ENCODE measurements around the gene FGGY.
"Not testable (repeated sequence)": the region's sequence is repeated elsewhere in the genome, so short reads cannot be mapped to it uniquely, and the experiment has no call there.

FGGY gene

GRCh38 chr1:59718064-59718988 is 421.4 kb downstream of the FGGY start:
- no peak for DNase-seq

DNA sequence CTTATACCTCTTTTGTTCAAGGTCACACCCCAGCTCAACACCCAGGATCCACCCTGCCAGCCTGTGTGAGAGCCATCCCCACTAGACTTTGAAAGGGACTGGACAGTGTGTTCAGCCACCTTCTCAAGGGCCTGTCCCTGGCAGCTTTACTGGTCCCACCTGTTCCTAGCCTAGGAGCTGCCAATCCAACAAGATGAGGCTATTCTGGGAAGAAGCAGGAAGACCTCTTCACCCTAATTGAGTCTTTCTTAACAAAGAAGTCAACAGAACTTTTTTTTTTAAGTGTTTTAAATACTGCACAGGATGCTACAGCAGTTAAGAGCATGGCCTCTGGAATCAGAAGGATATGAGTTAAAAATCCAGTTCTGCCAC is 422.1 kb downstream of the FGGY start:
- no peak for DNase-seq

GRCh38 chr1:59720326-59721115 is 423.6 kb downstream of the FGGY start:
- DNase-seq, result no peak

GRCh38 chr1:59730302-59730701 is 433.4 kb downstream of the FGGY start:
- DNase-seq, result no peak

DNA sequence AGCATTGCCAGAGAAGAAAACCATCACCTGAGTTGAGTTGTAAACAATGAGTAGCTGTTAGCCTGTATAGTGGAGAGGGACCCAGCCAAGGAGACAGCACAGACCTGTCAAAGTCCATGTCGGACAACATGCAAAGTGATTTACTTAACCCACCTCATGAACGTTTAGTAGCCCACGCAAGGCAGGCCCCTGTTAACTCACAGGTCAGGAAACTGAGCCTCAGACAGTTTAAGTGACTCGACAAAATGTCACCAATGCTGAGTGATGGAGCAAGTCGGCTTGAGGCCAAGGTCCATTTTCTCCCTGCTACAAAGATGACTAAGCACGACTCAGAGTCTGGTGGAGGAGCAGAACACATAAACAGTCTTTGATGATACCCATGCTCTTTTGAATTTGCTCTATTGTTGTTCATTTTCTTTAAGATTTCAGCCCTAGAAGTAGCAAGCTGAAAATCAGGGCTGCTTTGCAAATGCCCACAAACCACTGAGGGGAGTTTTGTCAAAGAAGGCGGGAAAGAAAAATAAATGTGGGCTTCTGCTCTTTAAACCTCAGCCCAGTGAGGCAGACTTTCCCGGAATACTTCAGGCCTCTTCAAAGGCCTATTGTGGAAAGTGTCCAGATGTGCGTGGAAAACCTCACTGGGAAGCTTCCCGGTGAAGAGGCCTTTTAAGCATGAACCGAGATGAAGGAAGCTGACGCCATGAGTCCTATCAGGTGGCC is 434.0 kb downstream of the FGGY start:
- DNase-seq, result no peak

DNA sequence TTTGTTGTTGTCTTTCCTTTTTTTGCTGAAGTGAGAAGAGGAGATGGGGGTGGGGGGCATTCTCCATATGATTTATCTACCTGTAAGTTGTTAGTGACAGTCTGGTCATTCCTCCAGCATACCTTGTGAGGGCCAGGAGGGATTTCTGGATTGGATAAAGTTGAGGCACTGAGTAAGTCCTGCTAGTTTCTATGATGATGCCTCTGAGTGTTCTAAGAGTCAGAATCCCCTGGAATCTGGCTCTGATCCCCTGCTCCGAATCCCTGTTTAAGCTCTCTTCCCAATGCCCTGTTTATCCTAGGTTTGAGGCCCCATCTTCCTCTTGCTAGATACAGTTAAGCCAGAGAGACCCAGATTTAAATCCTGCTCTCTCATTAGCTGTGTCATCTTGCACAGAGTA is 434.7 kb downstream of the FGGY start:
- no peak for DNase-seq

DNA sequence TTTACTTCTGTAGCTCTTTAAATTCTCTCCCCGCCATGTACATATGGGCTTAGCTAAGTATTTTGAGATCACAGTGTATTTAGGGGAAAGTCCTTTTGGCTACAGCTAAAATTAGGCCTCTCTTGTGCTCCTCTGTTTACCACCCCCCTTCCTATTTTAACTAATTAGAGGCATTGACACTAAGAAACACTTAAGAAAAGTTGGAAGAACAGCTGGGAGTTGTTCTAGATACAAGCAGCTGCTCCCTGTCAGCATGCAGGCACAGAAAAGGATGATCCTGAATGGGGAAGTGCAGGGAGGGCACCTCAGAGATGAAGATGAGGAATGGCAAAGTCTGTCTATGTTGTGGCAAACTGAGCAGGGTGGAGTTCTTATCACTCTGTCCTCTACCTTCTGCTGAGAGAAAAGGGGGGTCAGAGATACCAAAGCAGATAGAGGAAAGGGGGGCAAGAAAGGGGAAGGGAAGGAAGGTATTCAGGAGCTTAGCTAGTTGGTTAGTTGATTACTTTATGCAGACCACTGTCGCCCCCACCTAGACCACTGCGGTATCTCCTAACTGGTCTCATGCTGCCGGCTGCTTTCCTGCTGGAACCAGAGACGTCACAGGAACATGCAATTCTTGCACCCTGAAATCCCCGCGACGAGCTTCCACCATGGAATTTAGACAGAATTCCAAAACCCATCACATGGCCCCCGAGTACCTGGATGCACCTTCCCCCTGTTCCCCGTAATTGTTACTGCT is 435.5 kb downstream of the FGGY start:
- no peak for DNase-seq

DNA sequence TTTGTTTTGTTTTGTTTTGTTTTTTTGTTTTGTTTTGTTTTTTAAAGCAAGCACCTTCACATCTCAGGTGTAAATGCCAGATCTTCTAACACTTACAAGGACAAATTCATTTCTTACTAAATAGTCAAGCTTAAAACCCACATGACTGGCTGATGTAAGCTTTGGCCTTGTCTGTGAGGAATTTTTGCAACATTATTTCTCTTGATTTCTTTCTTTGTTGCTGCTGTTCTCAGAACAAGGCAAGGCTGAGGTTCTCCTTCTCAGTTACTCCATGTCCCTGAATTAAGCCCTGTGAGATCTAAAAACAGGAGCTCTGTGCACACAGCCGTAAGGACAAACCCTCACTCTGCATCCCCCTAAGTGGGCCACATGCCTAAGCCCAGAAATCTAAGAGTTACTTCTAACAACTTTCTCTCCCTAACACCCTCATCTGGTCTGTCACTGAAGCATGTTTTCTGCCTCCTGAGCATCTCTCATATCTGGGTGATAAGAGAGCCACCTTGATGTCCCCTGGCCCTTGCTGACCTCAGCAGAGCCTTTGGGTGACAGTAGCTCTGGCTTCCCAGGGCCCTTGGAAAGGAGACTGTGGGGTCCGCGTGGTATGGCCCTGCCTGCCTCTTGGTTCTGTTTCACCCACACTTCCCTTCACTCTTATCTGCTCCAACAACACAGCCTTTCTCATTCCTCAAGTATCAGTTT is 436.7 kb downstream of the FGGY start:
- DNase-seq, result no peak

DNA sequence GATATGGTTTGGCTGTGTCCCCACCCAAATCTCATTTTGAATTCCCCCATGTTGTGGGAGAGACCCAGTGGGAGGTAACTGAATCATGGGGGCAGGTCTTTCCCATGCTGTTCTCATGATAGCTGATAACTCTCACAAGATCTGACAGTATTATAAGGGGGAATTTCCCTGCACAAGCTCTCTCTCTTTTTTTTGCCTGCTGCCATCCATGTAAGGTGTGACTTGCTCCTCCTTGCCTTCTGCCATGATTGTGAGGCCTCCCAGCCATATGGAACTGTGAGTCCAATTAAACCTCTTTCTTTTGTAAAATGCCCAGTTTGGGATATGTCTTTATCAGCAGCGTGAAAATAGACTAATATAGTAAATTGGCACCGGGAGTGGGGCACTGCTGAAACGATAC is 439.0 kb downstream of the FGGY start:
- DNase-seq, result not testable (repeated sequence)

DNA sequence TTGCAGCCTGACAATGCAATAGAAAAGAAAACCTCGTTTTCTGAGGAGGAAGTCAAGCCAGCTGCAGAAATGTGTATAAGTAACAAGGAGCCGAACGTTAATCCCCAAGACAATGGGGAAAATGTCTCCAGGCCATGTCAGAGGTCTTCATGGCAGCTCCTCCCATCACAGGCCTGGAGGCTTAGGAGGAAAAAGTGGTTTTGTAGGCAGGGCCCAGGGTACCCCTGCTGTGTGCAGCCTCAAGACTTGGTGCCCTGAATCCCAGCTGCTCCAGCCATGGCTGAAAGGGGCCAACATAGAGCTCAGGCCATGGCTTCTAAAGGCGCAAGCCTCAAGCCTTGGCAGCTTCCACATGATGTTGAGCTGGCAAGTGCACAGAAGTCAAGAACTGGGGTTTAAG is 439.9 kb downstream of the FGGY start:
- DNase-seq, result no peak

GRCh38 chr1:59737638-59738037 is 440.7 kb downstream of the FGGY start:
- DNase-seq, result no peak

- no peak for DNase-seq
Observed at GRCh38 chr1:59738152-59738551, 441.3 kb downstream of the FGGY start.

GRCh38 chr1:59738591-59739015 is 441.7 kb downstream of the FGGY start:
- DNase-seq, result no peak

DNA sequence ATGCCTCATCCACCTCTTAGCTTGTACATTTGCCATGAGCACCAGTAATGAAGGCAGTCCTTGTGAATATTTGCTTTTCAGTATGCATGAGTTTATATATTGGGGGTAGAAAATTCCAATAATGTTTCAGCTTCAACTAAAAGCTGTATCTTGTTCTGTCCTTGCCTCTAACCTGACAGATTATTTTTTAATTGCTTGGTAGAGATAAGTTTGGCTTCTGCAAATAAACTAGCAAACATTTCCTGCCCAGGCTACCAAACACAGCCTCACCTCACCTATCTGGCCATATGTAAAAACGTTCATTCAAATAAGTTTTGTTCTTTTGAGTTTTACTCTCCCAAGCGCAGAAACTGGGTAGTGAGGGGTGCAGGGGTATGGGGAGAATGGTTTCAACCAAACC is 442.2 kb downstream of the FGGY start:
- DNase-seq, result no peak

DNA sequence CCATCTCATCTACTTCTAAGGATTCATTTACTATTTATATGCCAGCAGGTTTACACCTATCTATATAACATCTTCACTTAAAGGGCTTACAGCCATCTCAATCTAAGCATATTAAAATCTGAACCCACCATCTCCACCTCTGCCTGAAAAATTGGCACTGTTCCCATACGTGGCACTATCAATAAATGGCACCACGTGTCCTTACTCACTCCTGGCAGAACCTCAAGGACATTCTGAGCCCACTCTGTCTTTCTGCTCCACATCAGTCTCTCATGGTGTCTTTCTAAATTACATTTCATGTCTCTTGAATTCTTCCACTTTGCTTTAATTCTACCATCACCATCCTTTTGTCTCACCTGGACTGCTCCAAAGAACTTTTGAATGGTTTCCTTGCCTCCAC is 445.6 kb downstream of the FGGY start:
- no peak for DNase-seq

GRCh38 chr1:59743324-59744091 is 446.6 kb downstream of the FGGY start:
- no peak for DNase-seq

DNA sequence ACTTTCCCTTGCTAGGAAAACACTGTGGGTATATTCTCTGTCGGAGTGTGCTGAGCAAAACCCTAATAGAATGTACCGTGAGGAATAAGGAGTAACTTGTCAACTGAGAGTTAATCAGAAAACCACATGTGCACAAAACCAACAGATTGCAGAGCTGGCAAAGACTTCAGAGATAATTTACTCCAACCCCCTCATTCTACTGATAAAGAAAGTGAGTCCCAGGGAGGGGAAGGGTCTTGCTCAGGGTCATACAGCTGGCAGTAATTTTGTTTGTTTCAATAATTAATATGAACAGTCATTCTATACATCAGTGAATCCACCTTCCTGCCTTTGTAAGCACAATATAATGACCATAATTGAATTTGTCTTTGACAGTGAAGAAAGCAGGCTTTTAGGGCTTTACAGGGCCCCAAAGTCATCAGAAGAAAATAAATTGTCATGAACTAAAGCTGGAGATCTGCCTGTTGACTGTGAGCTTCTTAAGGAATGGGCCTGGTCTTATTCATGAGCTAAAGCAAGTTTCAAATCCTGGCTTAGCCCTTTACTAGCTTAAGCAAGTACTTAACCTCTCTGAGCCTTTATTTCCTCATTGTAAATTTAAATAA is 450.6 kb downstream of the FGGY start:
- DNase-seq, result no peak

GRCh38 chr1:59748123-59748522 is 451.2 kb downstream of the FGGY start:
- no peak for DNase-seq

GRCh38 chr1:59750328-59751003 is 453.6 kb downstream of the FGGY start:
- DNase-seq, result no peak

DNA sequence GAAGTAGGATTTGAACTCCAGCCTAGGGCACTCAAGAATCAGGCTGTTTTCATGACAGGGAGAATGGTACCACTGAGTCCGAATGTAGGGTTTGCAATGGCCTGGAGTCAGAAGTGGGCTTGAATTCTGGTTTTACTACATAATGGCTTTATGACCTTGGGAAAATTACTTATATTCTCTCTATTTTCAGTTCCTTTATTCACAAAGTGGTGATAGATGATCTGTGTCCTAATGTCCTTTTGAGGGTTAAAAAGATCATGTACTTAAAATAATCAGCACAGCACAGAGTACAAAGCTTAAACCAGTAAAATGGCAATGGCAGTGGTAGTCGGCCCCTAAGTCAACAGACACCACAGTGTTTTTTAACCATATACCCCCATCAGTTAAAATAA is 454.1 kb downstream of the FGGY start:
- no peak for DNase-seq

Data from CD4-positive, alpha-beta T cell treated with Interleukin-6 for 4 hours (primary cell).